ENCODE data around the gene DARS2.

The DARS2 gene

GRCh38 chr1:173887627-173888026, 63.2 kb downstream of the DARS2 start:
- DNase-seq (ENCODE audit: low read depth): no peak

- DNase-seq (ENCODE audit: low read depth): no peak
Observed at GRCh38 chr1:173888749-173889148, 64.3 kb downstream of the DARS2 start.

GRCh38 chr1:173889885-173890284, 65.4 kb downstream of the DARS2 start:
- DNase-seq (ENCODE audit: low read depth): no peak

GRCh38 chr1:173893611-173894010, 69.1 kb downstream of the DARS2 start:
- DNase-seq (ENCODE audit: low read depth): no peak

- no peak for DNase-seq (ENCODE audit: low read depth)
Observed at GRCh38 chr1:173894189-173894588, 69.7 kb downstream of the DARS2 start.

GRCh38 chr1:173900427-173900826, 76.0 kb downstream of the DARS2 start:
- DNase-seq (ENCODE audit: low read depth): no peak

GRCh38 chr1:173900992-173901391, 76.5 kb downstream of the DARS2 start:
- DNase-seq (ENCODE audit: low read depth): no peak

GRCh38 chr1:173903827-173904531, 79.5 kb downstream of the DARS2 start:
- no peak for DNase-seq (ENCODE audit: low read depth)

Data from EH (cell line).